ENCODE measurements around the gene TYK2.
"Not testable (repeated sequence)": the region's sequence is repeated elsewhere in the genome, so short reads cannot be mapped to it uniquely, and the experiment has no call there.

TYK2 gene

DNA sequence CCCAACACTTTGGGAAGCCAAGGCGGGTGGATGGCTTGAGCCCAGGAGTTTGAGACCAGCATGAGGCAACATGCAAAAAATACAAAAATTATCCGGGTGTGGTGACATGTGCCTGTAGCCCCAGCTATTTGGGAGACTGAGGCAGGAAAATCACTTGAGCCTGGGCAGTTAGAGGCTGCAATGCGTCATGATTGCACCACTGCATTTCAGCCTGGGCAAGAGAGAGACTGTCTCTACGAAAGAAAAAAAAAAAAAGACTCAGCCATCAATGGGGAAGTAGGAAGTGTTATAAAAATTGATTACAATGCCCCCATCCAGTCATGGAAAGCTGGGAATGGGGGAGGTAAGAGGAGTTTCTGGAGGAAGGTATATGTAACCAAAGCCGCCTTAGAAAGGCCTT, 5.4 kb downstream of the TYK2 start:
- DNase-seq, result no peak

GRCh38 chr19:10372690-10373089, 7.7 kb downstream of the TYK2 start:
- DNase-seq, result no peak

DNA sequence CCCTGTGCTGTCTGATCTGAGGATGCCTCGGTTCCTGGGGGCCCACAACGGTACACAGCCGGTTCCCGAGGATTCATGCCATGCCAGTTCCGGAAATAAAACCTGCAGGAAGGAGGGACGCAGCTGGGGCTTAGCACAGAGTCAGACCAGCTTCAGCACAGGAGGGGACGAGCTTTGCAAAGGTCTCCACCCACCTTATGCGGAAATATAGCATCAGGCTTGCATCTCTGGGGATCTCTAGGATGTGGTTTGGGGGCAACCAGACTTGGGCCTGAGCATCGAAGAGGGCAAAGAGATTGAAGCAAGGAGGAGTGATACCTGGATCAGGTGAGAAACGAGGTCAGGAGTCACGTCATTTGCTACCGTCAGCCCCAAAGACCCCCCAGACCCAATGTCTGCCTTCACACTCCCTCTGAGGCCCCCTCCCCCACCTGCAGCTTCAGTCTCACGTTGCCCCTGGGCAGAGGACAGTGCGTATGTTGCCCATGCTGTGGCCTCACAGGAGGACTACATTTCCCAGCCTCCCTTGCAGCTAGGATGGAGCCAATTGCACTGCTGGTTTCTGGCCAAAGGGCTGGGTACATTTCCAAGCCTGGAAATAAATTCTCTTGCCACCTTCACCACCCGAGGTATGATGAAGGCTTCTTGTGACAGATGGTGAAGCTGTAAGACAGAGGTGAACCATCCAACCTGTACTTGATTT, 12.1 kb downstream of the TYK2 start:
- no peak for DNase-seq

- not testable (repeated sequence) for DNase-seq
These were observed 13.3 kb downstream of the TYK2 start for GRCh38 chr19:10366950-10367512.

DNA sequence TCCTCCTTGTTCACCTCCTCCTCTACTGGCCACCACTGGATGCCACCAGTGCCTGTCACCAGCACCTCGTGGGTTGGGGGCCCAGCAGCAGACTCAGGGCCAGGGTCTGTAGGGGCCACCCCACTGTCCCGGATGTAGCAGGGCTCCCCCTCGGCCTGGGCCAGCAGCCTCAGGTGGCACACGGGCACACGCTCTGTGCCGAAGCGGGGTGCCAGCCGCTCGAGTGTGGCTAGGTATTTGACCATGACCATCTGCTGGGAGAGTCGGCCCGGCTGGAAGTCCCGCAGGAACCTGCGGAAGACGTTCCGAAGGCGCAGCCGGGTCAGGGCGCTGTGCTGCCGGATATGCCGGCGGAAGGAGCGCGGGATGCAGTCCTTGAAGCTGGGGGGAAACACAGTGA, 14.9 kb downstream of the TYK2 start:
- DNase-seq, result no peak

DNA sequence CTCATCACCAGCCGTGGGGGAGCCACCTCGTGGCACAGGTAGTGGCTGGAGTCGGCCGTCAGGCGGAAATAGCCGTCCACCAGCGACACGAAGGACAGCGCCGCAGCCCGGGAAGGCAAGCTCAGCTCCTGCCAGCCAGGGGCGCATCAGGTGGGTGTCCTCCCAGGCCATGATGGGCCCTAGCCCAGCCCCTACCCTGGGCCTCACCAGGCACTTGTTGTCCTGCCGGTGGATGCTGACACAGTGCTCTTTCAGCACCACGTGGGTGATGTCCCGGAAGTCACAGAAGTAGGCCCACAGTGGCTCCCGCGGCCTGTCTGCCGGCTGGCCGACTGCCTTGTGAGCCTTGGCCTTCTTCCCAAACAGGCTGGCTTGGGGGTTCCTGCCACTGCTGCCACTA, 15.7 kb downstream of the TYK2 start:
- DNase-seq, result no peak

DNA sequence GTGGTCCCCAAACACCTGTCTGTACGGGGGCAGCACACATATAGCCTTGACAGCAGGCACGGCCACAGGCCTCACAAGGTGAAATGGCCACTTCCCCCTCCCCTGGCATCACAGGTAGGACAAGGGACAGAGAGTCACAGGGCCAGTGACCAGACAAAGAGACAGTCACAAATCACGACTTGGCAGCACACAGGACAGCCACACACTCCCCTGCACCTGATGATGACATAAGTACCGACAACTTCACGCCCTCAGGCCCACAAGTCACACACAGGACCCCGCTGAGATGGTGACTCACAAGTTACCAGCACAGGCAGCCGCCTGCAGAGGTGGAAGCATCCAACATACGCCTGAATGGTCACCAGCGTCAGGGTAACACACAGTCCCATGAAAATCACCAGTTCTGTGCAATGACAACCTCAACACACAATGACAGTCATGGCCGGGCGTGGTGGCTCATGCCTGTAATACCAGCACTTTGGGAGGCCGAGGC, 16.5 kb downstream of the TYK2 start:
- no peak for DNase-seq

- no peak for DNase-seq
These were observed 18.1 kb downstream of the TYK2 start for GRCh38 chr19:10362259-10362658.

DNA sequence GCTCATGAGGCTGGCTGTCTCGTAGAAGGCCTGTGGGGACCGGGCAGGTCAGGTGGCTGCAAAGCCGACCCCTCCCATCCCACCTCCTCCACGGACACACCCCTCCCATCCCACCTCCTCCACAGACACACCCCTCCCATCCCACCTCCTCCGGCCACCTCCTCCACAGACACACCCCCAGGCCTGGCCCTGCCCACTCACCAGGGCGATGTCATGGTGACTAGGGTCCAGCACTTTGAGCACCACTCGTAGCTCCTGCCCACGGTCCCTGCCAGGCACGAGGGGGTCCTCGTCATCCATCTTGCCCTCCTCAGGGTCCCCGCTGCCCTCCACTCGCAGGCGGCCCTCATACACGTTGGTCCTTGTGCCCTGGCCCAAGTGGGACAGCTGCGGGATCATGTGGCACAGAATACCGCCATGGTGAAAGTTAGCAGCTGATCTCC, 18.8 kb downstream of the TYK2 start:
- DNase-seq, result no peak

GRCh38 chr19:10356431-10356830, 23.9 kb downstream of the TYK2 start:
- no peak for DNase-seq

DNA sequence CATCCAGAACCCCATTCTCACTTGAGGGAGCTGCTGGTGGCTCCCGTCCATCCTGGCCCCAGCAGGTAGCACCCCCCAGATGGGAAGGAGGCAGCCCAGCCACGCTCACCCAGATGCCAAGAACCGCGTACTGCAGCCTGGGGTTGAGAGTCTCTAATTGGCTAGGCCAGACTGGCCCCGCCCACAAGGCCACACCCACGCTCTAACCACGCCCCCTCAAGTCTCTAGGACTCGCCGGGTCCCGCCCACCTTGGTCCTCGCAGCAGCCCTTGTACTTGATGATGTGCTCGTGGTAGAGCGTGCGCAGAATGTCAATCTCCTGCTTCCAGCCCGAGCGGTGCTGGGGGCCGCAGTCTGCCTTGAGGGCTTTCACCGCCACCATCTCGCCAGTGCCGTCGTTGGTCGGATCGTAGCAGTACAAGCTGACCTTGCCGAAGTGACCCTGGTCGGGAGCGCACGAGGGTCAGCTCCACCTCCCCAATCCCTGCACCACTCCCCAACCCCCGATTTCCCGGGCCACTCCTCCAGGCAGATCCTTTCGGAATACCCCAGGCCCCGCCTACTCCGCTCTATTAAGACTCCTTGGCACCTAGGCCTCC, 26.5 kb downstream of the TYK2 start:
- DNase-seq, result no peak

DNA sequence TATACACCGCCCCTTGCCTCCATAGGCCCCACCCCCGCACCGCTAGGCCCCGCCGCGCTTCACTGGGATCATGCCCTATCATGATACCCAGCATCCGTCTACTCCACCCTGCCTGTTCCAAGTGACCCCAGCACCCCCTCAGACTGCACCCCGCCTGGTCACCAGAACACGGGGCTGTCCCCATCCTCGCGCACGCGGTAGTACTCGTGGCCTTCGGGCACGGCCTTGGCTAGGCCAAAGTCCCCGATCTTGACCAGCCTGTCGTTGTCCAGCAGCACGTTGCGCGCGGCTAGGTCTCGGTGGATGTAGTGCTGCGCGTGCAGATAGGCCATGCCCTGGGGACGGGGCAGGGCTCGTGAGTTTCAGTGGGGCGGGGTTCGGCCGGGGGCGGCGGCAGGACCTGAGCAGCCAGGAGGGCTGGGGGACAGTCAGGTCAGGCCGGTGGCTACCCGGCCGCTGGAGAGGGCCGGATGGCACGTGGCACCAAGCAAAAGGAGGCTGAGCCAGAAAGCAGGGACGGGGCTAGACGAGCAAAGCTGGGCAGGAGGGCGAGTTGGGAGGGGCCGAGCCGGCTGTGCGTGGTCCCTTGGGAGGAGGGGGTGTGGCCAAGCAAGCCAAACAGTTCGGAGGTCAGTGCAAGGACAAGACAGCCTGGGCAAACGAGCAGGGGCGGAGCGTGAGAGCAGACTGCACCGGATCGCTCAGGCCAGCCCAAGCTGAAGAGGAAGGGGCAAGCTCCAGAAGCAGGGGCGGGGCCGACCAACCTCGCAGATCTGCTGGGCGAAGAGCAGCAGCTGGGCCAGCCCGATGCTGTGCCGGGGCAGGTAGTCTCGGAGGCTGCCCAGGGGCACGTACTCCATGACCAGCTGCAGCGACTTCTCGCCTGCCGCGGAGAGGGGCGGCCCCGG, 27.4 kb downstream of the TYK2 start:
- peak; percentile 72 for DNase-seq

DNA sequence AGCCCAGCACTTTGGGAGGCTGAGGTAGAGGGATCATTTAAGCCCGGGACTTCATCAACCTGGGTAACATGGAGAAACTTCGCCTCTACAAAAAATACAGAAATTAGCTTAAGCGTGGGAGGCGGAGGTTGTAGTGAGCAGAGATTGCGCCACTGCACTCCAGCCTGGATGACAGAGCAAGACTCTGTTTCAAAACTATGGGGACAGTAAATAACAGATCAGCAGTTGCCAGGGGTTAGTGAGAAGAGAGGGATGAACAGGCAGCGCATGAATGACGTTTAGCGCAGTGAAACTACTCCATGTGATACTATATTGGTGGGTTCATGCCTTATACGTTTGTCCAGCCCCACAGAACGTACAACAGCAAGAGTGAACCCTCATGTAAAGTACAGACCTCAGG, 33.9 kb downstream of the TYK2 start:
- no peak for DNase-seq

GRCh38 chr19:10344780-10345179, 35.6 kb downstream of the TYK2 start:
- no peak for DNase-seq

DNA sequence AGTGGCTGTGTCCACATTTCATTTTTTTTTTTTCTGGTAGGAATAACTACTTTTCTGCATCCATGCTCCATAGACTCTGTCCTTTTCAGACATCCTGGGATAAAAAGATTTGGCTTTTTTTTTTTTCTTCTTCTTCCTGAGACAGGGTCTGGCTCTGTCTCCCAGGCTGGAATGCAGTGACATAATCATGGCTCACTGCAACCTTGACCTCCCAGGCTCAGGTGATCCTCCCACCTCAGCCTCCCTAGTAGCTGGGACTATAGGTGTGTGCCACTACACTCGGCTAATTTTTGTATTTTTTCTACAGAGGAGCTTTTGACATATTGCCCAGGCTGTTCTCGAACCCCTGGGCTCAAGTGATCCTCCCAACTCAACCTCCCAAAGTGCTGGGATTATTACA, 36.9 kb downstream of the TYK2 start:
- DNase-seq, result no peak

DNA sequence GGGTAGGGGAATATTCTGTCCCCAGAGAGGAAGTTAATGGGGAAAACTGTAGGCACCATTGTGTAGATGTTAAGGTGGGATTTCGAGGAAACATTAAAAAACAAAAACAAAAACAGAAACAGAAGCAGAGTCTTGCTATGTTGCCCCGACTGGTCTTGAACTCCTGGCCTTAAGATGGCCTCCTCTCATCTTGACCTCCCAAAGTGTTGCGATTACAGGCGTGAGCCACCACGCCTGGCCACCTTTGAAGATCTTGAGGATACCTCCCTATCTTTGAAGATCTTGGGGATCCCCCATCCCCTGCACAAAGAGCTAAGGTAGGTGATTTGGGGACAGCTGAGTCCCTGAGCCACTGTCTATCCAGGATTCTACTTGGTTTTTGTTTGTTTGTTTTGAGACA, 40.4 kb downstream of the TYK2 start:
- no peak for DNase-seq

DNA sequence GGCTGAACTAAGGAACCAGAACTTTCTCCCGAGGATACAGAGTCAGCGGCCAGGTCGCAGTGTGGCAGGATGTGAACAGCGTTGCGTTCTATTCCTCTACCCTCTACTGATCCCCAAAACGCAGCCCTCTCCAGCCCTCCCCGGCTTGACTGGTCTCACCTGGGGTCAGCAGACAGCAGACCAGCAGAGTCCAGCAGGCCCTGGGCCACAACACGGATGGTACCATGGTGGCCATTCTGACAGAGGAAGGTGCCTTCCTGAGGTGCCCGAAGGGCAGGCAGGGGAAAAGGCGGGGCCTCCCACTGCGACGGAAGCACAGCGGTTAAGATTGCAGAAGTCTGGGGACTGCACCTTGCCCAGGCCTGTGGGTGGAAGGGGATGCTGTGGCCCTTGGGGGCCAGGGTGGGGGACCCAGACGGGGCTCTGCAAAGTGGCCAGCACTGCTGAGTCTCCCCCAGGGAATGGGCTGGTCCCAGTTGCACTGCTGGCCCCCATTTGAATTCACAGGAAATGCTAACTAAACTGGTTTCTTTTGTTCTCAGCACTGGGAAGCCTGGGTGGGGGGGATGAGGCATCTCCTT, 40.9 kb downstream of the TYK2 start, which contains the start of gene ICAM3:
ICAM3 (minus strand) TSS at position 245 of the 581 bp plus-strand sequence; CDS start at position 235, 10 bp downstream.
- no peak for DNase-seq

- no peak for DNase-seq
These were observed 41.4 kb downstream of the TYK2 start for GRCh38 chr19:10338940-10339339.

- DNase-seq, result not testable (repeated sequence)
These were observed 43.6 kb downstream of the TYK2 start for GRCh38 chr19:10336725-10337124.

DNA sequence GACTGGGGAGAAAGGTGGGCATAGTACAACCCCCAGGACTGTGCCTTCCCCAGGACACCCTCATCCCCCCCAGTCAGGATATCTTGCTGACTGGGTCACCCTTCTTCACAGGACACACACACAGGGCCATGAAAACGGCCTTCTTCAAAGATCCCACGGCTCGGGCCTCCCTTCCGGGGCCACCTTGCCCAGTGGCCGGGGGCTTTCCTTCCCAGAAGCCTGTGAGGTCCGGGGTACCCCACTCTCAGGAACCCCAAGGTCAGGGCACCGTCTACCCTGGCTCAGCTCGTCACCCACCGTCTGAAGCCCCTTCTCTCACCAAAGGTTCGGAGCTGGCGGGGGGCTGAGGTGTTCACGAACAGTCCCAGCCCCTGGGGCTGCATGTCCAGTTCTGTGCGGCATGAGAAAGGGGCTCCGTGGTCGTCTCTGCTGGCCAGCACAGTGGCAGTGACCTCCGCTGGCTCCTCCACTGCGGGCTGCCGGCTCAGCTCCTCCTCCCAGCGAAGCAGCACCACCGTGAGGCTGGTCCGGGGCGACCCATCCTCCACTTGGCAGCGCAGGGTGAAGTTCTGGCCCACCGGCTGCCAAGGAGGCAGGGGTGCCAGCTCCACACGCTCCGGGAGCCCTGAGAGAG, 44.9 kb downstream of the TYK2 start:
- DNase-seq, result no peak

DNA sequence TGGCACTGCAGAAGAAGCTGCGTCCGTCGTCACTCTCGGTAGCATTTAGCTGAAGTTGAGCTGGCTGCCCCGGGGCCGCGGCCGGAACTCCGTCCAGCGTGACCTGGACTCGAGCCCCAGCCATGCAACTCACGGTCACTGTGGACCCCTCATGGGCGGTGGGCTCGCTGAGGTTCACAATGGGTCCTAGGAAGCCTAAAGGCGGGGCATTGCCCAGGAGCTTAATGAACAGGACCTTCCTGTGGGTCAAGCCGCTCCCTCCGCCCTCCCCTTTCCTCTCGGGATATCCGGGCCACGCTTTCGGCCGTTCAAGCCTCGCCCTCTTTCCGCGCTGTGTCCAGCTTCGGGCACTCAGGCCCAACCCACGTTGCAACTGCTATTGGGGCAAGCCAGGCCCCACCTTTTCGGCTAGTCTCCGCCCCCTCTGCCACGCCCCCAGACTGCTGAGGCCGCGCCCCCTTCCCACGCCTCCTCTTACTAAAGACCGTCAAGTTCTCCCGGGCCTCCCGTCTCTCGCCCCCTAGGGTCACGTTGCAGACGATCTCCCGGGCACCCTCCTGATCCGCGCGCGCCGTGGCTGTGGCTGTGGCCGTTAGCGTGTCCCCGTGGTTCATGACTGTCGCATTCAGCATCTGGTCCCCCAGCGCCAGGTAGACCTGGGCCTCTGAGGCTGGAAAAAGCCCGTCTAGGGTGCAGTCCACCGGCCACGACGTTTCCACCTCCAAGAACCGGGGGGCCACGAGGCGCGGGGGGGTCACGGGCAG, 45.6 kb downstream of the TYK2 start:
- DNase-seq, result peak; percentile 78
